Activated T-helper 2 cell treated with anti-CD3 and anti-CD28 coated beads, Interferon-gamma antibody, Interleukin-2, Interleukin-4, amounts not matched to agents 10 μg/mL and 5 μg/mL and 100 μg/mL, durations not matched to agents 14 hours and 24 hours and 36 hours (primary cell): Measurements from ENCODE around the gene GPSM1. TPM values are rescaled to one million over a fixed set of nuclear protein-coding genes. Genes with fewer than 3 reads are reported as not detected.

Experiments
- DNase-seq: peaks from one replicate; pipeline ENCODE4 v3.0.0; 2021; ENCODE audit warnings: low spot score
- H3K27ac Mint-ChIP-seq: one replicate; pipeline ENCODE4 v1.8.0; 2021; ENCODE audit warnings: mixed read lengths
- H3K27me3 Mint-ChIP-seq: one replicate; pipeline ENCODE4 v1.8.0; 2021; ENCODE audit warnings: low read depth, mixed read lengths
- H3K36me3 Mint-ChIP-seq: one replicate; pipeline ENCODE4 v1.8.0; 2021; ENCODE audit warnings: low read depth, mixed read lengths
- H3K4me1 Mint-ChIP-seq: one replicate; pipeline ENCODE4 v1.8.0; 2021; ENCODE audit warnings: low read depth, mixed read lengths
- H3K4me3 Mint-ChIP-seq: one replicate; pipeline ENCODE4 v1.8.0; 2021; ENCODE audit warnings: low read depth, mild to moderate bottlenecking, moderate library complexity, mixed read lengths
- H3K9me3 Mint-ChIP-seq: one replicate; pipeline ENCODE4 v1.8.0; 2021; ENCODE audit warnings: mixed read lengths
- intact Hi-C: fragments of 100-400 bp; cut with micrococcal nuclease; formaldehyde crosslinking; loops from one replicate; pipeline ENCODE4 v1.15.1; 2023
- total RNA-seq: library from RNA; stranded (reverse); gene quantifications from 2 replicates; pipeline ENCODE4 v1.2.3, GENCODE V29; 2022

GPSM1 gene
- total RNA-seq, 1 donor from 2014 or later, result 25.8 TPM

GRCh38 chr9:136337416-136338395, 10.4 kb downstream of the GPSM1 start:
- H3K9me3 Mint-ChIP-seq, result no peaks in the 10 kb centered on the region

GRCh38 chr9:136338511-136338910, 11.2 kb downstream of the GPSM1 start:
- intact Hi-C loops, result no loop called here
- no peak for DNase-seq
- no peaks in the 10 kb centered on the region for H3K27me3 Mint-ChIP-seq
- H3K9me3 Mint-ChIP-seq, result no peaks in the 10 kb centered on the region
- H3K27ac Mint-ChIP-seq, result no peak overlapping the region
- no peak overlapping the region for H3K4me3 Mint-ChIP-seq
- no peaks in the 10 kb centered on the region for H3K36me3 Mint-ChIP-seq
- H3K4me1 Mint-ChIP-seq, result no peaks in the 10 kb centered on the region

More at GRCh38 chr9:136337416-136338395, 10.4 kb downstream of the GPSM1 start:
- Mint-ChIP-seq H3K36me3 (no peaks in the 10 kb centered on the region), H3K27ac (no peak overlapping the region), H3K4me3 (no peak overlapping the region), H3K4me1 (no peaks in the 10 kb centered on the region), H3K27me3 (no peaks in the 10 kb centered on the region)
- intact Hi-C loops, result no loop called here
- DNase-seq, result no peak

GRCh38 chr9:136339173-136339957, 12.0 kb downstream of the GPSM1 start:
- H3K9me3 Mint-ChIP-seq, result no peaks in the 10 kb centered on the region
- H3K4me1 Mint-ChIP-seq, result no peaks in the 10 kb centered on the region
- no peak overlapping the region for H3K27ac Mint-ChIP-seq
- no peaks in the 10 kb centered on the region for H3K36me3 Mint-ChIP-seq
- intact Hi-C loops, result no loop called here
- no peaks in the 10 kb centered on the region for H3K27me3 Mint-ChIP-seq
- H3K4me3 Mint-ChIP-seq, result no peak overlapping the region
- no peak for DNase-seq

DNA sequence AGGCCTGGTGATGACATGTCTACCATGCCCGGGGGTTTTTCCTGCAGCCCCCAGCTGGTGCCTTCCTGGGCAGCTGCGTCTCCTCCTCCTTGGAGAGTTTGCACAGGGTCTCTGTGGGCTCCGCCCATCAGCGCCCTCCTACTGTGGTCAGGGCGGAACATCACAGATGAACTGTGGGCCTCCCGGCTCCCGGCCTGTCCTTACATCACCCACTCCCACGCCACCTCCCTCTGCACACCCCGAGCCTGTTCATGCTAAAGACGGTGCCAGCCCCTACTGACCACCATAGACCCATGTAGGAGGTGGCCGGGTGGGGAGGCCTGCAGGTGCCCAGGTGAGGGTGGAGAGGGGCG, 12.6 kb downstream of the GPSM1 start:
- Mint-ChIP-seq H3K4me3 (no peak overlapping the region), H3K27ac (no peak overlapping the region), H3K4me1 (no peaks in the 10 kb centered on the region), H3K27me3 (no peaks in the 10 kb centered on the region), H3K9me3 (no peaks in the 10 kb centered on the region), H3K36me3 (no peaks in the 10 kb centered on the region)
- no peak for DNase-seq
- intact Hi-C loops, result no loop called here

- Mint-ChIP-seq H3K36me3 (no peaks in the 10 kb centered on the region), H3K4me3 (no peak overlapping the region), H3K27me3 (no peaks in the 10 kb centered on the region), H3K4me1 (no peaks in the 10 kb centered on the region), H3K27ac (no peak overlapping the region), H3K9me3 (no peaks in the 10 kb centered on the region)
- no peak for DNase-seq
- intact Hi-C loops, result no loop called here
These were observed 13.2 kb downstream of the GPSM1 start for GRCh38 chr9:136340356-136341041.

GRCh38 chr9:136341042-136341655, 13.8 kb downstream of the GPSM1 start:
- H3K27ac Mint-ChIP-seq, result no peak overlapping the region
- intact Hi-C loops, result no loop called here
- no peaks in the 10 kb centered on the region for H3K9me3 Mint-ChIP-seq
- no peaks in the 10 kb centered on the region for H3K36me3 Mint-ChIP-seq
- H3K4me1 Mint-ChIP-seq, result no peaks in the 10 kb centered on the region
- H3K27me3 Mint-ChIP-seq, result no peaks in the 10 kb centered on the region
- H3K4me3 Mint-ChIP-seq, result no peak overlapping the region
- no peak for DNase-seq

DNA sequence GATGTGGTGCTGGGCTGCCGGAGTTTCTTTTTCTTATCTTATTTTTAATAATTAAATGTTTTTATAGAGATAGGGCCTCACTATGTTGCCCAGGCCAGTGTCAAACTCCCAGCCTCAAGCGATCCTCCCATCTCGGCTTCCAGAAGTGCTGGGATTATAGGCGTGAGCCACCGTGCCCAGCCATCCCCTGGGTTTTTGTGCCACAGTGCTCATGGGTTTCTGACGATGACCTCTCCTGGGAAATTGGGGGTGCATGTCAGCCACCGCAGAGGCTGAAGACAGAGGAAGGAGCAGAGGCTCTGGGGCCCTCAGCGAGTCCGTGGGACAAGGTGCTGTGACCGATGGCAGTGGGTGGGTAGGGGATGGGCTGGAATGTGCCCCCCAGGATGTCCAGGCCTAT, 14.4 kb downstream of the GPSM1 start:
- Mint-ChIP-seq H3K27ac (no peak overlapping the region), H3K9me3 (no peaks in the 10 kb centered on the region), H3K4me3 (no peak overlapping the region), H3K4me1 (no peaks in the 10 kb centered on the region), H3K27me3 (no peaks in the 10 kb centered on the region), H3K36me3 (no peaks in the 10 kb centered on the region)
- DNase-seq, result no peak
- intact Hi-C loops, result loop anchor here (1.0 kb wide), 1 partner anchor 22 kb away; the partner anchor contains the start of gene DNLZ

DNA sequence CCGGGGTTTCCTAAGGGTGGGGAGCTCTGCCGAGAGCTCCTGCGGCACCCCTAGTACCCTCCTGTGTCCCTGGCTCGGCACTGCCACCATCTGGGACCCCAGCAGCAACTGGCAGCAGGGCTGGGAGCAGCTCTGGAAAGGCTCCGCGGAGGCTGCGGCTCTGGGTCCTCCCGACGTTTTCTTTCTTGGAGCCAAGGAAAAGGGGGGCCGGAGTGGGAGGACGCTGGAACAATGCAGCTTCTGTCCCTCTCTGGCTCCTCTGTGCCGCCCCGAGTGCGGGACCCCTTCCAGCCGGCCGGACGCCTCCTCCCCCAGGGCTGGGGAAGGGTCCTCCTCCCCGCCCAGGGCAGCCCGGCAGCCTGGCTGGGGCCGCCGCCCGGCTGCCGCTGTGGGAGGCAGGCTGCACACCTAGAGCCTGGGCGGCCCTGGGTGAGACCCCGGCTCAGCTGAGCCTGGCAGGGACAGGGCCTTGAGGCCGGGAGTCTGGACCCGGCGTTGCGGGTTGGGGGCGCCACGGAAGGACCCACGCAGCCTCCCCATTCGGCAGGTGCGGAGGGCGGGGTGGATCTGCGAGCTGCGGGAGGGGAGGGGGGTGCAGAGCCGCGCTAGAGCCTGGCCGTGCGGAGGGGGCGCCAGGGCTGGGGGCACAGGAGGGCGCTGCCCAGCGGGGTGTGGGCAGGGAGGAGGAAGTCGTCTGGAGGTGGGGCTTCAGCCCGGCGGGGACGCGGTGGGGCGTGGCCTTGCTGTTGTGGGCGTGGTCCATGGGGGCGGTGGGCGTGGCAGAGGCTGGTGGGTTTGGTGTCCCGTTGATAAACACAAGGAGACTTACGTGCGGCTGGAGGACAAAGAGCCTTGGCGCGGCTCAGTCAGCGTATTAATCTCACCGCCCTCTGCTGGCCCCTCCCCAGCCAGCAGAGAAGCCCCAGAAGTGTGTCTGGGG, 15.1 kb downstream of the GPSM1 start:
- Mint-ChIP-seq H3K36me3 (no peaks in the 10 kb centered on the region), H3K4me3 (no peak overlapping the region), H3K27ac (no peak overlapping the region), H3K27me3 (no peaks in the 10 kb centered on the region), H3K9me3 (no peaks in the 10 kb centered on the region), H3K4me1 (no peaks in the 10 kb centered on the region)
- intact Hi-C loops, result loop anchor here (1.0 kb wide), 1 partner anchor 21 kb away; the partner anchor contains the start of gene DNLZ
- peak; percentile 71 for DNase-seq

DNA sequence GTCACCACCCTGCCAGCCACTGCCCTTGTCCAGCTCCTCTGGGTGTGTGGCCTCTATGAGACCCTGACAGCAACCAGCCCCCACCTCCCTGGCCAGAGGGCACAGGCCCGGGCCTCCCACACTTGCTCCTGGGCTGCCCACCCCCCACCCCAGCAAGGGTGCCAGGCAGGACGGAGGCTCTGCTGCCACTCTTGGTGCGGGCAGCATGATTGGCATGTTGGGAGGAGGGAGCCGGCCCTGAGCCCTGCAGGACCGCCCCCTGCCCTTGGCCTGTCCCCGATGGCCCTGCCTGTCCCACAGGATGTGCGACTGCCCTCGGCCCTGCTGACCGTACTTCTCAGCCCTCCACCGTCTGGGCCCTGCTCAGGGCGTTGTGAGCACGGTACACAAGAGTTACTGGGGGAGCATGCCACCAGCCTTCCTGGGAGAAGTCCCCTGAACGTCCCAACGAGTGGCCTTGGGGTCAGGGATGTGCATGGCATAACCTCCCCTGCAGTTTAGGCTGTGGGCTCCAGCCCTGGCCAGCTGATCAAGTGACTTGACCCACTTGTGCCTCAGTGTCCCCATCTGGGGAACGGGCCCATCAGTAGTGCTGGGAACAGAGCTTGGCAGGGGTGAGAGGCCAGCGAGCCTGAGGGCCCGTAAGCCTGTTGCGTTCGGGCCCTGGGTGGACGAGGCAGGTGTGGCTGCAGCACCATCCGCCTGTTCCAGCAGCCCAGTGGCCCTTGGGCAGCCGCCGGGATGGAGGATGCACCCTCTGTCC, 16.0 kb downstream of the GPSM1 start:
- H3K4me3 Mint-ChIP-seq, result no peak overlapping the region
- no peaks in the 10 kb centered on the region for H3K4me1 Mint-ChIP-seq
- no peak overlapping the region for H3K27ac Mint-ChIP-seq
- H3K36me3 Mint-ChIP-seq, result no peaks in the 10 kb centered on the region
- intact Hi-C loops, result no loop called here
- no peaks in the 10 kb centered on the region for H3K27me3 Mint-ChIP-seq
- H3K9me3 Mint-ChIP-seq, result no peaks in the 10 kb centered on the region
- no peak for DNase-seq

DNA sequence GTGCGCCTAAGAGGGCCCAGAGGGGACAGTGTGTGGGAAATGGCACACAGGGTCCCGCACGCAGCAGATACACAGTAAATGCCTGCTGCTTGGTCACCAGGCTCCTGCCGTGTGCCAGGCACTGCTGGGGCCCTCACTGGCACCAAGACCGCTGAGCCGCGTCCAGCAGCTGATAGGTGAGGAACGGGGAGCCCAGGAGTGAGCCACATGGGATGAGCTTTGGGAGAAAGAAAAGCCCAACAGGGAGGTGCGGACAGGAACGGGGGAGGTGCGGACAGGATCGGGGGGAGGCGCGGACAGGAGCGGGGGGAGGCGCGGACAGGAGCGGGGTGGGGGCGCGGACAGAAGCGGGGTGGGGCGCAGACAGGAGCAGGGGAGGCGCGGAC, 16.5 kb downstream of the GPSM1 start:
- no peaks in the 10 kb centered on the region for H3K4me1 Mint-ChIP-seq

DNA sequence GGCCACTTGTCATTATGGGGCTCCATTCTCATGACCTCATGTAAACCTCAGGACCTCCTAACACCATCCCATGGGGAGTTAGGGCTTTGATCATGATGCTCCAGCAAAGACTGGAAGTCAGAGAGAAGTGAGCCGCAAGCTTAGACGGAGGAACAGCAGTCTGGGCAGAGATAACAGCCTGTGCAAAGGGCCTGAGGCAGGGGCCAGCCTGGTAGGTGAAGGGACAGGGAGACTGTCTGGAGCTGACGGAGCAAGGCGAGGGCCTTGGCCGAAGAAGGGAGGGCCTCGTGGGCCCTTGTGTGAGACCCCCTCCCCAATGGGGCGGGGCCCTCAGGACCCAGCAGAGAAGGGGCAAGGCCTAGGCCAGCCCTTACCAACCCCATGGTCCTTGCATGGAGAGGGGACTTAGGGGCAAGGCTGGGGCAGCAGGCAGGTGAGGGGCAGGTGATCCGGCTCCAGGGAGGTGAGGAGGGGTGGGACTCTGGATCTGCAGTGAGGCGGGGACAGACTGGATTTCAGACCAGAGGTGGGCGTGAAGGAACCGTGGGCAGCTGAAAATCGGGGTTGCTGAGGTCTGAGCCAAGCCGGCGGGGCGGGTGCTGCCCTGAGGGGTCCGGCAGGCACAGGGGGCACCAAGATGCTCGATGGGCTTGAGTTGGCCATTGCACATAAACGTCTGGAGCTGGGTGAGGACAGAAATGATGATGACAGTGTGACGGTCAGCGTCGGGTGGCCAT, 17.4 kb downstream of the GPSM1 start:
- no peak overlapping the region for H3K4me3 Mint-ChIP-seq
- no peaks in the 10 kb centered on the region for H3K4me1 Mint-ChIP-seq
- H3K36me3 Mint-ChIP-seq, result no peaks in the 10 kb centered on the region
- no peak for DNase-seq
- H3K27me3 Mint-ChIP-seq, result no peaks in the 10 kb centered on the region
- no peaks in the 10 kb centered on the region for H3K9me3 Mint-ChIP-seq
- no peak overlapping the region for H3K27ac Mint-ChIP-seq
- intact Hi-C loops, result no loop called here

More for the DNA sequence above, 16.5 kb downstream of the GPSM1 start:
- no peaks in the 10 kb centered on the region for H3K27me3 Mint-ChIP-seq
- no peaks in the 10 kb centered on the region for H3K9me3 Mint-ChIP-seq
- no peak for DNase-seq
- H3K36me3 Mint-ChIP-seq, result no peaks in the 10 kb centered on the region
- H3K4me3 Mint-ChIP-seq, result no peak overlapping the region
- intact Hi-C loops, result no loop called here
- no peak overlapping the region for H3K27ac Mint-ChIP-seq
